PFSK-1 (cell line): ENCODE results near the gene KCTD3.

Experiments
- POLR2AphosphoS5 ChIP-seq: IDR thresholded peaks from 2 replicates; pipeline ENCODE4 v1.6.1; 2012; ENCODE audit warnings: low read depth, mild to moderate bottlenecking, control low read depth, low read length, moderate library complexity
- SIN3A ChIP-seq: IDR thresholded peaks from 2 replicates; pipeline ENCODE4 v1.6.1; 2012; ENCODE audit warnings: mild to moderate bottlenecking, low read length, moderate library complexity, borderline replicate concordance; ENCODE audit not compliant: insufficient read depth
- TF ChIP-seq, protein P1 (sequence below), 2 experiments: IDR thresholded peaks; 2 replicates each; pipeline versions ENCODE4 v1.6.1 to v1.8.0; 2011 to 2012; ENCODE audit warnings: low read depth in 2 of 2, low read length in 2 of 2, control low read depth in 1 of 2, inconsistent platforms in 1 of 2, mild to moderate bottlenecking in 1 of 2, moderate library complexity in 1 of 2; ENCODE audit not compliant: insufficient read depth in 1 of 2

DNA sequence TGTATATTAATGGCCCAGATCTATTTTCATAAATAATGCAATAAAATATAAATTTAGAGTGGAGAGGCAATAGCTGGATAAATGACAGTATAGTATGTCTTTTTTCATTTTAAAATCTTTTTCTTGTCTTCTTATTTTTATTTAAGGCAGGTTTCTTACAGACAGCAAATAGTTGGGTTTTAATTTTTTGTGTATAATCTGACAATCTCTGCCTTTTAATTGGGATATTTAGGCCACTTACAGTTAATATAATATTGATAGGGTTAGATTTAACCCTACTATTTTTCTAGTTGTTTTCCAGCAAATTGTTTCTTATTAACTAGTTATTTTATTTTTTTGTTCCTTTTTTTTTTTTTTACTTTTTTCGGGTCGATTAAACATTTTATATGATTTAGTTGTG is 23.3 kb upstream of the KCTD3 start:
- TF ChIP-seq POLR2AphosphoS5: no peak
- TF ChIP-seq, protein P1, sequence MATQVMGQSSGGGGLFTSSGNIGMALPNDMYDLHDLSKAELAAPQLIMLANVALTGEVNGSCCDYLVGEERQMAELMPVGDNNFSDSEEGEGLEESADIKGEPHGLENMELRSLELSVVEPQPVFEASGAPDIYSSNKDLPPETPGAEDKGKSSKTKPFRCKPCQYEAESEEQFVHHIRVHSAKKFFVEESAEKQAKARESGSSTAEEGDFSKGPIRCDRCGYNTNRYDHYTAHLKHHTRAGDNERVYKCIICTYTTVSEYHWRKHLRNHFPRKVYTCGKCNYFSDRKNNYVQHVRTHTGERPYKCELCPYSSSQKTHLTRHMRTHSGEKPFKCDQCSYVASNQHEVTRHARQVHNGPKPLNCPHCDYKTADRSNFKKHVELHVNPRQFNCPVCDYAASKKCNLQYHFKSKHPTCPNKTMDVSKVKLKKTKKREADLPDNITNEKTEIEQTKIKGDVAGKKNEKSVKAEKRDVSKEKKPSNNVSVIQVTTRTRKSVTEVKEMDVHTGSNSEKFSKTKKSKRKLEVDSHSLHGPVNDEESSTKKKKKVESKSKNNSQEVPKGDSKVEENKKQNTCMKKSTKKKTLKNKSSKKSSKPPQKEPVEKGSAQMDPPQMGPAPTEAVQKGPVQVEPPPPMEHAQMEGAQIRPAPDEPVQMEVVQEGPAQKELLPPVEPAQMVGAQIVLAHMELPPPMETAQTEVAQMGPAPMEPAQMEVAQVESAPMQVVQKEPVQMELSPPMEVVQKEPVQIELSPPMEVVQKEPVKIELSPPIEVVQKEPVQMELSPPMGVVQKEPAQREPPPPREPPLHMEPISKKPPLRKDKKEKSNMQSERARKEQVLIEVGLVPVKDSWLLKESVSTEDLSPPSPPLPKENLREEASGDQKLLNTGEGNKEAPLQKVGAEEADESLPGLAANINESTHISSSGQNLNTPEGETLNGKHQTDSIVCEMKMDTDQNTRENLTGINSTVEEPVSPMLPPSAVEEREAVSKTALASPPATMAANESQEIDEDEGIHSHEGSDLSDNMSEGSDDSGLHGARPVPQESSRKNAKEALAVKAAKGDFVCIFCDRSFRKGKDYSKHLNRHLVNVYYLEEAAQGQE (IDR thresholded peaks at IDR 0.05; ENCODE audit: insufficient read depth in 1 of 2, low read depth in 2 of 2, low read length in 2 of 2): no peak
- TF ChIP-seq SIN3A: no peak
